Loucy (cell line): ENCODE results near the gene MAPK14.

Experiments used
- H2AFZ ChIP-seq: fragments of 200-600 bp; sonication (generic); 2 replicates; pipeline ENCODE4 v1.6.0; 2016; ENCODE audit warnings: antibody characterized with exemption, mild to moderate bottlenecking, low read length, moderate library complexity
- H3F3A ChIP-seq: fragments of 200-600 bp; 2 replicates; pipeline ENCODE4 v1.6.0; 2016; ENCODE audit warnings: antibody characterized with exemption, low read depth, mild to moderate bottlenecking
- H3K27me3 ChIP-seq: fragments of 200-600 bp; sonication (generic); 2 replicates; pipeline ENCODE4 v1.6.1; 2014; ENCODE audit warnings: low read length, mild to moderate bottlenecking; ENCODE audit not compliant: insufficient read depth, poor library complexity, severe bottlenecking
- H3K36me3 ChIP-seq: fragments of 200-600 bp; sonication (generic); 2 replicates; pipeline ENCODE4 v1.6.1; 2016; ENCODE audit warnings: low read length; ENCODE audit not compliant: insufficient read depth
- H3K4me1 ChIP-seq: fragments of 200-600 bp; sonication (generic); 2 replicates; pipeline ENCODE4 v1.5.1; 2014; ENCODE audit warnings: low read length, mild to moderate bottlenecking; ENCODE audit not compliant: insufficient read depth, poor library complexity, severe bottlenecking
- H3K4me2 ChIP-seq: fragments of 200-600 bp; sonication (generic); 2 replicates; pipeline ENCODE4 v1.6.0; 2014; ENCODE audit warnings: antibody characterized with exemption, low read length, low read depth, mild to moderate bottlenecking; ENCODE audit not compliant: poor library complexity, severe bottlenecking
- H3K4me3 ChIP-seq: fragments of 200-600 bp; sonication (generic); 2 replicates; pipeline ENCODE4 v1.5.1; 2014; ENCODE audit warnings: low read length, mild to moderate bottlenecking, mixed read lengths; ENCODE audit not compliant: poor library complexity, severe bottlenecking
- H3K79me2 ChIP-seq: fragments of 200-600 bp; sonication (generic); 2 replicates; pipeline ENCODE4 v1.6.1; 2014; ENCODE audit warnings: low read length; ENCODE audit not compliant: insufficient read depth
- H3K9ac ChIP-seq: fragments of 200-600 bp; sonication (generic); 2 replicates; pipeline ENCODE4 v1.6.0; 2014; ENCODE audit warnings: mild to moderate bottlenecking, low read depth, low read length, moderate library complexity; ENCODE audit not compliant: poor library complexity, severe bottlenecking
- H3K9me2 ChIP-seq: fragments of 200-600 bp; sonication (generic); replicated peaks from 2 replicates; pipeline ENCODE4 v1.6.1; 2016; ENCODE audit warnings: low read depth, low read length, mixed read lengths
- H3K9me3 ChIP-seq: fragments of 200-600 bp; sonication (generic); 2 replicates; pipeline ENCODE4 v1.6.1; 2014; ENCODE audit warnings: mild to moderate bottlenecking, antibody characterized with exemption, low read length, low read depth; ENCODE audit not compliant: insufficient read depth
- H4K20me1 ChIP-seq: fragments of 200-600 bp; sonication (generic); 2 replicates; pipeline ENCODE4 v1.6.0; 2014; ENCODE audit warnings: antibody characterized with exemption, low read length, mild to moderate bottlenecking; ENCODE audit not compliant: insufficient read depth, poor library complexity, severe bottlenecking
- CTCF ChIP-seq: fragments of 200-600 bp; sonication (generic); conservative IDR thresholded peaks from 2 replicates; pipeline ENCODE4 v1.5.1; 2014; ENCODE audit warnings: mild to moderate bottlenecking, antibody characterized with exemption, low read length
- EZH2phosphoT487 ChIP-seq: fragments of 200-600 bp; IDR thresholded peaks from 2 replicates; pipeline ENCODE4 v1.6.1; 2018; ENCODE audit warnings: antibody characterized with exemption, mild to moderate bottlenecking, moderate library complexity, borderline replicate concordance

Gene MAPK14

GRCh38 chr6:36071281-36071680 is 43.7 kb downstream of the MAPK14 start:
- H3K4me1 ChIP-seq = peaks cover 5% of the 10 kb centered on the region
- no peak overlapping the region for H2AFZ ChIP-seq
- H3K79me2 ChIP-seq = peaks cover 98% of the 10 kb centered on the region
- H3F3A ChIP-seq = no peaks in the 10 kb centered on the region
- no peak overlapping the region for H3K4me3 ChIP-seq
- H3K4me2 ChIP-seq = no peak overlapping the region
- no peak overlapping the region for H3K9ac ChIP-seq
- peaks cover 84% of the 10 kb centered on the region for H3K36me3 ChIP-seq
- TF ChIP-seq EZH2phosphoT487 (no peak), CTCF (no peak)
- no peaks in the 10 kb centered on the region for H3K9me3 ChIP-seq
- H3K27me3 ChIP-seq = no peaks in the 10 kb centered on the region
- peaks cover 90% of the 10 kb centered on the region for H4K20me1 ChIP-seq
- no peaks in the 10 kb centered on the region for H3K9me2 ChIP-seq

- no peak overlapping the region for H3K4me3 ChIP-seq
- no peak overlapping the region for H3K4me2 ChIP-seq
- H3K9me3 ChIP-seq = no peaks in the 10 kb centered on the region
- peaks cover 89% of the 10 kb centered on the region for H4K20me1 ChIP-seq
- no peaks in the 10 kb centered on the region for H3F3A ChIP-seq
- peaks cover 4% of the 10 kb centered on the region for H3K4me1 ChIP-seq
- no peaks in the 10 kb centered on the region for H3K27me3 ChIP-seq
- H3K36me3 ChIP-seq = peaks cover 85% of the 10 kb centered on the region
- no peaks in the 10 kb centered on the region for H3K9me2 ChIP-seq
- H3K9ac ChIP-seq = no peak overlapping the region
- H2AFZ ChIP-seq = no peak overlapping the region
- H3K79me2 ChIP-seq = peaks cover 98% of the 10 kb centered on the region
- no peak for TF ChIP-seq EZH2phosphoT487
- no peak for TF ChIP-seq CTCF
These were observed 44.1 kb downstream of the MAPK14 start for GRCh38 chr6:36071714-36072113.

- no peaks in the 10 kb centered on the region for H3K9me2 ChIP-seq
- no peaks in the 10 kb centered on the region for H3F3A ChIP-seq
- peaks cover 86% of the 10 kb centered on the region for H3K36me3 ChIP-seq
- peaks cover 97% of the 10 kb centered on the region for H3K79me2 ChIP-seq
- H3K4me2 ChIP-seq = no peak overlapping the region
- no peak overlapping the region for H3K4me3 ChIP-seq
- H4K20me1 ChIP-seq = peaks cover 89% of the 10 kb centered on the region
- H3K9me3 ChIP-seq = no peaks in the 10 kb centered on the region
- no peak overlapping the region for H2AFZ ChIP-seq
- no peak for TF ChIP-seq EZH2phosphoT487
- no peak for TF ChIP-seq CTCF
- H3K4me1 ChIP-seq = peaks cover 4% of the 10 kb centered on the region
- no peaks in the 10 kb centered on the region for H3K27me3 ChIP-seq
- H3K9ac ChIP-seq = no peak overlapping the region
These were observed 45.1 kb downstream of the MAPK14 start for GRCh38 chr6:36072681-36073080.
